ENCODE data around the gene HMCN2. TPM values are rescaled to one million over a fixed set of nuclear protein-coding genes. Genes with fewer than 3 reads are reported as not detected.

The HMCN2 gene
- total RNA-seq, 1 donor from 2014 or later: 5.8 TPM

- Mint-ChIP-seq H3K36me3 (no peaks in the 10 kb centered on the region), H3K4me3 (no peak overlapping the region), H3K27me3 (ENCODE audit: low read depth) (peaks cover 9% of the 10 kb centered on the region), H3K4me1 (peaks cover 6% of the 10 kb centered on the region), H3K27ac (no peak overlapping the region), H3K9me3 (peaks cover 5% of the 10 kb centered on the region)
- no peak for DNase-seq (ENCODE audit: low spot score in 2 of 2, unreplicated experiment in 2 of 2)
- TF ChIP-seq CTCF (IDR thresholded peaks at IDR 0.05; ENCODE audit: unreplicated experiment): no peak
Observed at GRCh38 chr9:130421802-130422276, 156.3 kb downstream of the HMCN2 start.

DNA sequence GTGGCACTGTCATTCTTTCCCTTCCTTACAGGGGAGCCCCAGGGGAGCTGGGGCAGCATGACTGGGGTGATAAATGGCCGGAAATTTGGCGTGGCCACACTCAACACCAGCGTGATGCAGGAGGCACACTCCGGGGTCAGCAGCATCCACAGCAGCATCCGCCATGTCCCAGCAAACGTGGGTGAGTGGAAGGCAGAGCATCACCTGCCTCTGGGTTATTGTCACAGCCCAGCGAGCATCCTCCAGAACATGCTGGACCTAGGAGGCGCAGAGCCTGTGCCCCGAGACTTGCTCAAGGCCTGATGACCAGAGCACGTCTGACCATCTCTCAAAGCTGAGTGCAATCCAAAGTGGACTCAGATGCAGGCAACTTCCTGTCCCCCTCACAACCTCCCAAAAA, 157.0 kb downstream of the HMCN2 start:
- TF ChIP-seq CTCF (IDR thresholded peaks at IDR 0.05; ENCODE audit: unreplicated experiment): no peak
- Mint-ChIP-seq H3K4me1 (peaks cover 6% of the 10 kb centered on the region), H3K36me3 (no peaks in the 10 kb centered on the region), H3K27me3 (ENCODE audit: low read depth) (peaks cover 9% of the 10 kb centered on the region), H3K4me3 (no peak overlapping the region), H3K27ac (no peak overlapping the region), H3K9me3 (peaks cover 5% of the 10 kb centered on the region)
- no peak for DNase-seq (ENCODE audit: low spot score in 2 of 2, unreplicated experiment in 2 of 2)

GRCh38 chr9:130423272-130423671, 157.7 kb downstream of the HMCN2 start:
- H3K36me3 Mint-ChIP-seq: no peaks in the 10 kb centered on the region
- no peak overlapping the region for H3K4me3 Mint-ChIP-seq
- no peak overlapping the region for H3K27ac Mint-ChIP-seq
- TF ChIP-seq CTCF (IDR thresholded peaks at IDR 0.05; ENCODE audit: unreplicated experiment): no peak
- H3K27me3 Mint-ChIP-seq (ENCODE audit: low read depth): peaks cover 9% of the 10 kb centered on the region
- DNase-seq (ENCODE audit: low spot score in 2 of 2, unreplicated experiment in 2 of 2): no peak
- peaks cover 6% of the 10 kb centered on the region for H3K4me1 Mint-ChIP-seq
- peaks cover 5% of the 10 kb centered on the region for H3K9me3 Mint-ChIP-seq

DNA sequence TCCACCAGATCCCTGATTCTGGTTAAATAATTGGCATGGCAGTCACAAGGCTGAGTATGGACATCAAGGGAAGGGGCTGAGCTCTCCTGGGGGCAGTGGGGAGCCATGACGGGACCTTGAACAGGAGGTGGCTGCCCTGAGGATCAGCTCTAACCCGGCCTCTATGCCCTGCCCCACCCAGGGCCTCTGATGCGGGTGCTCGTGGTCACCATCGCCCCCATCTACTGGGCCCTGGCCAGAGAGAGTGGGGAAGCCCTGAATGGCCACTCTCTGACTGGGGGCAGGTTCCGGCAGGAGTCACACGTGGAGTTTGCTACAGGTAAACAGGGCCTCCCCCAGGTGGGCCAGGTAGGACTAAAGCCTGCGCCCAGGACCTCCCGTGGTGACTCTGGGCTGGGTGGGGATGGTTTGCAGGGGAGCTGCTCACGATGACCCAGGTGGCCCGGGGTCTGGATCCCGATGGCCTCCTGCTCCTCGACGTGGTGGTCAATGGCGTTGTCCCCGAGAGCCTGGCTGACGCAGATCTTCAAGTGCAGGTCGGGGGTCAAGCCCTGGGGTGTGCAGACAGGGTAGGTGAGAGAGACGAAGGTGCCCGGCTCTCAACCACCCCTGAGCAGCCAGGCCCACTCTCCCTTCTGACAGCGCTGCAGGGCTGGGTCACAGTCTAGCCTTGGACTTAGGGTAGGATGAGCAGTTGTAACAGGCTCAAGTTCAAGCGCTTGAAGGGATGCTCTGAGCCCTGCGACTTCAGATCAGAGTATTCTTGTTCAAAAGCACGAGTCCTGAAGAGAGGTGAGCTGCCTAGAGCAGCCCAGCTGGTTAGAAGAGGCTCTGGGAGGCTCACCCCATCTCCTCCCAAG, 159.3 kb downstream of the HMCN2 start:
- H3K4me1 Mint-ChIP-seq: peaks cover 6% of the 10 kb centered on the region
- DNase-seq (ENCODE audit: low spot score in 2 of 2, unreplicated experiment in 2 of 2): no peak
- H3K27ac Mint-ChIP-seq: no peak overlapping the region
- TF ChIP-seq CTCF (IDR thresholded peaks at IDR 0.05; ENCODE audit: unreplicated experiment): no peak
- no peaks in the 10 kb centered on the region for H3K9me3 Mint-ChIP-seq
- H3K4me3 Mint-ChIP-seq: no peak overlapping the region
- H3K36me3 Mint-ChIP-seq: no peaks in the 10 kb centered on the region
- H3K27me3 Mint-ChIP-seq (ENCODE audit: low read depth): peaks cover 9% of the 10 kb centered on the region

DNA sequence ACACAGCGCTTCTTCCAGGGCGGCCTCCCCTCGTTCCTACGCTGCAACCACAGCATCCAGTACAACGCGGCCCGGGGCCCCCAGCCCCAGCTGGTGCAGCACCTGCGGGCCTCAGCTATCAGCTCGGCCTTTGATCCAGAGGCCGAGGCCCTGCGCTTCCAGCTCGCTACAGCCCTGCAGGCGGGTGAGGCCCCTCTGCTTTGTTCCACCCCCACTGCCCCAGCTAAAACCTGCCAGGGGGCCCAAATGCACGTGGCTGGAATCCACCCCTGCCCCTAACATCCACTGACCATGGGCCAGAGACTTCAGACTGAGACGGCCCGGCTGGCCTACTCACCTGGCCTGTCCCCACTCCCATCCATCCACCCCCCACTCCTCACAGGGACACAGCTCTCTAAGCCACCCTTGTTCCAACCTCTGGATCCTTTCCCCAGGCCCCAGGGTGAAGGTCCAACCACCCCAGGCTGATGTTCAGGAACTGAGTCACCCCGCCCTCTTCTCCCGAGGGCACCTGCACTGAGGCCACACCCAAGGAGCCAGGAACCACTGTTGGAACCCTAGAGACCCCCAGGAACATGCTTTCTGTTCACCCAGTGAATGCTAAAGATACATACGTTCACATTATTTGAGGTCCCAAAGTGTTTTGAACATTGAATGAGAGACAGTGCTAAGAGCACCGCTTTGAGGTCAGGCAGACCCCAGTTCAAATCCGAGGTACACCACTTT, 160.3 kb downstream of the HMCN2 start:
- H3K9me3 Mint-ChIP-seq: no peaks in the 10 kb centered on the region
- no peak overlapping the region for H3K4me3 Mint-ChIP-seq
- no peaks in the 10 kb centered on the region for H3K36me3 Mint-ChIP-seq
- H3K27ac Mint-ChIP-seq: no peak overlapping the region
- TF ChIP-seq CTCF (IDR thresholded peaks at IDR 0.05; ENCODE audit: unreplicated experiment): no peak
- DNase-seq (ENCODE audit: low spot score in 2 of 2, unreplicated experiment in 2 of 2): no peak
- H3K27me3 Mint-ChIP-seq (ENCODE audit: low read depth): peaks cover 9% of the 10 kb centered on the region
- peaks cover 6% of the 10 kb centered on the region for H3K4me1 Mint-ChIP-seq

Data from mesothelial cell of epicardium (in vitro differentiated cells).